Ascending aorta (tissue), 2 donors: ENCODE data around the gene HSPBP1. TPM values are rescaled to one million over a fixed set of nuclear protein-coding genes. Genes with fewer than 3 reads are reported as not detected.

Experiments
- DNase-seq, 2 donors: peaks; one replicate each; pipeline ENCODE4 v3.0.0-alpha.2; 2019; ENCODE audit warnings: low spot score in 2 of 2
- H3K27ac ChIP-seq, 2 donors: fragments of 200-600 bp; sonication (generic); one replicate each; pipeline ENCODE4 v1.5.1; 2016 to 2017; ENCODE audit warnings: mild to moderate bottlenecking in 1 of 2
- H3K27me3 ChIP-seq: fragments of 200-600 bp; sonication (generic); one replicate; pipeline ENCODE4 v1.5.1; 2017
- H3K36me3 ChIP-seq, 2 donors: fragments of 200-600 bp; sonication (generic); one replicate each; pipeline ENCODE4 v1.5.1; 2016
- H3K4me1 ChIP-seq, 2 donors: fragments of 200-600 bp; sonication (generic); one replicate each; pipeline ENCODE4 v1.5.1; 2016 to 2017; ENCODE audit warnings: mild to moderate bottlenecking in 1 of 2
- H3K4me3 ChIP-seq, 2 donors: fragments of 200-600 bp; sonication (generic); one replicate each; pipeline ENCODE4 v1.5.1; 2016 to 2017; ENCODE audit warnings: mild to moderate bottlenecking in 1 of 2
- H3K9me3 ChIP-seq, 2 donors: fragments of 200-600 bp; sonication (generic); one replicate each; pipeline ENCODE4 v1.5.1; 2016
- CTCF ChIP-seq, 3 experiments: fragments of 200-600 bp in 2 of 3; fragments of 450-650 bp in 1 of 3; sonication (generic) in 2 of 3; IDR thresholded peaks; one replicate each; pipeline ENCODE4 v1.5.1; 2016 to 2019; ENCODE audit warnings: antibody characterized with exemption in 3 of 3, mild to moderate bottlenecking in 1 of 3, moderate library complexity in 1 of 3
- intact Hi-C: fragments of 100-400 bp; cut with DNase I; formaldehyde crosslinking; loops from one replicate; pipeline ENCODE4 v1.15.1; 2023
- total RNA-seq: library from RNA; depleted of rRNA; stranded (reverse); fragments of >200 nt; gene quantifications from one replicate; pipeline ENCODE4 v1.1.0, GENCODE V29; 2016

HSPBP1 gene
- total RNA-seq, 1 donor from 2014 or later = 72.7 TPM

- DNase-seq = no peak
- no peak for TF ChIP-seq CTCF (IDR thresholded peaks at IDR 0.05)
- Histone ChIP-seq H3K27ac (no peak overlapping the region), H3K27me3 (no peaks in the 10 kb centered on the region), H3K36me3 (peaks cover 3 to 13% of the 10 kb centered on the region in 2 donors), H3K4me1 (peaks cover 0 to 7% of the 10 kb centered on the region in 2 donors), H3K9me3 (no peaks in the 10 kb centered on the region), H3K4me3 (peak overlapping the region in 1 of 2 donors; percentile 52)
- intact Hi-C loops = loop anchor here (2.0 to 5.0 kb wide), 3 partner anchors 38 to 201 kb away; partner anchors contain the start of genes KMT5C, RPL28 and TMEM238
Measured at GRCh38 chr19:55300886-55301458, 21.1 kb upstream of the HSPBP1 start.

DNA sequence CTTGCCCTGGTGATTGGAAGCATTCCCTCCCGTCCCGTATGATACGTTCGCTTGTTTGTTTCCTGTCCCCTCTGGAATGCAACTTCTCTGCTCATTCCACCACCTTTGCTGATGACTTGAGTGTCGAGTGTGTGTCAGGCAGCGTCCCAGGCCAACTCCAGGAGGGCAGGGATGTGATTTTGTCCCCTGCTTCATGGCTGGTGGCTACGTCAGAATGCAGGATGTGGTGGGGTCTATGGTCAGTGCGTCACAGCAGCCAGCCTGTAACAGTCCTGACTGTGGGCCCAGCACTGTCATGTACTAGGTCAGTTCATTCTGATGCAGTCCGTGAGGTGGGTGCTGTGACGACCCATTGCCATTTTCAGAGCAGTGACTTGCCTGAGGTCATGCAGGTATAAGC is 20.1 kb upstream of the HSPBP1 start:
- no peak for TF ChIP-seq CTCF (IDR thresholded peaks at IDR 0.05)
- no peaks in the 10 kb centered on the region for H3K27me3 ChIP-seq
- intact Hi-C loops = loop anchor here (2.0 to 5.0 kb wide), 3 partner anchors 39 to 202 kb away; partner anchors contain the start of genes KMT5C, RPL28 and TMEM238
- DNase-seq = no peak
- no peak overlapping the region for H3K27ac ChIP-seq
- no peaks in the 10 kb centered on the region for H3K9me3 ChIP-seq
- no peak overlapping the region for H3K4me3 ChIP-seq
- H3K4me1 ChIP-seq = peaks cover 0 to 7% of the 10 kb centered on the region in 2 donors
- peaks cover 6 to 16% of the 10 kb centered on the region in 2 donors for H3K36me3 ChIP-seq

DNA sequence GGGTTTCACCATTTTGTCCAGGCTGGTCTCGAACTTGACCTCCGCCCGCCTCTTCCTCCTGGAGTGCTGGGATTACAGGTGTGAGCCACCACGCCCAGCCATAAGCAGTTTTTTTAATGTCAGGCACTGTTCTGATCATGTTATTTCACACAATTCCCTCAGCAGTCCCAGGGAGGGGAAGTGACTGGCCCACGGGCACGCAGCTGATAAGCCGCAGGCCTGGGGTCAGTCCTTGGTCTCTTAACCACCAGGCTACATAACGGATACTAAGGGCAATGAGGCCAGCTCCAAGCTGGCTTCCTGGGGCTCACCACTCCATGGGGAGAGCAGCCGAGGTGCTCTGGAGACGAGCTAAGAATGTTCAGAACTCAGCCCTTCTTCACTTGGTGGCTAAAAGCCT is 17.4 kb upstream of the HSPBP1 start:
- DNase-seq = no peak
- Histone ChIP-seq H3K27ac (no peak overlapping the region), H3K4me3 (no peak overlapping the region), H3K9me3 (no peaks in the 10 kb centered on the region), H3K27me3 (no peaks in the 10 kb centered on the region), H3K36me3 (peaks cover 4 to 24% of the 10 kb centered on the region in 2 donors), H3K4me1 (peaks cover 0 to 7% of the 10 kb centered on the region in 2 donors)
- intact Hi-C loops = no loop called here
- TF ChIP-seq CTCF (IDR thresholded peaks at IDR 0.05) = no peak

DNA sequence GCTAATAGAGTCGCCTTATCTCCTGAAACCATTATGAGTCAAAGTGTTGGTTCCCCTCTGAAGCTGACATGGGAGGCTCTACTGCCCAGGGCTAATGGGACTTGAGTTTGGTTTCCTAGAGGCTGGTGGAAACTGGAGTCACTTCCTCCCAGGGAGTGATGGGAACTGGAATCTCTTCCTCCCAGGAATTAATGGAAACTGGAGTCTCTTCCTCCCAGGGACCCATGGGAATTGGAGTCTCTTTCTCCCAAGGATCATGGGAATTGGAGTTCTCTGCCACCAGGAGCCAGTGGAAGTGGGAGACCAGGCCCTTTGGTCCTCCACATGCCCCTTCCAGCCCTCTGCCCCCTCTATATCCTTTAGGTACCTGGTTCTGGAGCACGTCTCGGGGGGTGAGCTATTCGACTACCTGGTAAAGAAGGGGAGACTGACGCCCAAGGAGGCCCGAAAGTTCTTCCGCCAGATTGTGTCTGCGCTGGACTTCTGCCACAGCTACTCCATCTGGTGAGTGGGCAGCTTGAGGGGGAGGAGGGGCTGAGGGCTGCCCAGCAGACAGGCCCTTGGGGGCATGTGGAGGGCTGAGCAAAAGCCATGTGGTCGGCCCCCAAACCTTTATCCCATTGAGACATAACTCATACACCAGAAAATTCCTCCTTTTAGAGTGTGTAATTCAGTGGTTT is 9.3 kb upstream of the HSPBP1 start:
- Histone ChIP-seq H3K27me3 (no peaks in the 10 kb centered on the region), H3K9me3 (no peaks in the 10 kb centered on the region), H3K4me3 (no peak overlapping the region), H3K27ac (no peak overlapping the region), H3K36me3 (peaks cover 9 to 10% of the 10 kb centered on the region in 2 donors), H3K4me1 (peaks cover 9 to 10% of the 10 kb centered on the region in 2 donors)
- intact Hi-C loops = loop anchor here (10.0 kb wide), 1 partner anchor 316 kb away; the partner anchor contains the start of genes ZNF524 and ZNF865
- DNase-seq = no peak
- no peak for TF ChIP-seq CTCF (IDR thresholded peaks at IDR 0.05)

GRCh38 chr19:55287361-55288079 is 7.6 kb upstream of the HSPBP1 start:
- no peaks in the 10 kb centered on the region for H3K27me3 ChIP-seq
- peaks cover 9 to 13% of the 10 kb centered on the region in 2 donors for H3K4me1 ChIP-seq
- H3K4me3 ChIP-seq = no peak overlapping the region
- TF ChIP-seq CTCF (IDR thresholded peaks at IDR 0.05) = no peak
- H3K27ac ChIP-seq = no peak overlapping the region
- intact Hi-C loops = loop anchor here (10.0 kb wide), 1 partner anchor 317 kb away; the partner anchor contains the start of genes ZNF524 and ZNF865
- H3K36me3 ChIP-seq = peaks cover 3 to 10% of the 10 kb centered on the region in 2 donors
- DNase-seq = no peak
- no peaks in the 10 kb centered on the region for H3K9me3 ChIP-seq
